Bronchial epithelial cell (primary cell): ENCODE data around the gene SYNE1. TPM values are rescaled to one million over a fixed set of nuclear protein-coding genes. Genes with fewer than 3 reads are reported as not detected.

ENCODE experiments used
- DNase-seq: peaks from one replicate; pipeline ENCODE4 v3.0.0-alpha.2; 2010; ENCODE audit warnings: low read depth
- FAIRE-seq: peaks from 2 replicates; lab custom pipeline; 2011; peaks lifted over from hg19 to GRCh38; lab: Jason Lieb, UNC
- H3K27me3 ChIP-seq: 2 replicates; pipeline ENCODE4 v1.5.1; 2011; ENCODE audit warnings: low read length; ENCODE audit not compliant: control insufficient read depth, insufficient read depth
- H3K36me3 ChIP-seq: 2 replicates; pipeline ENCODE4 v1.5.1; 2011; ENCODE audit warnings: low read length; ENCODE audit not compliant: control insufficient read depth, insufficient read depth
- H3K4me3 ChIP-seq: 2 replicates; pipeline ENCODE4 v1.5.1; 2011; ENCODE audit warnings: mild to moderate bottlenecking, low read depth, low read length, control low read depth
- CTCF ChIP-seq: IDR thresholded peaks from 2 replicates; pipeline ENCODE4 v1.5.1; 2011; ENCODE audit warnings: mild to moderate bottlenecking, moderate library complexity, low read length, control low read depth, inconsistent platforms; ENCODE audit not compliant: insufficient read depth, severe bottlenecking
- total RNA-seq: library from RNA; depleted of rRNA; stranded (reverse); fragments of >200 nt; gene quantifications from 2 replicates; pipeline ENCODE4 v1.2.1, GENCODE V29; 2014

SYNE1 gene
- total RNA-seq, 1 donor from 2014 or later: 15.8 TPM

GRCh38 chr6:152583888-152584287 is 53.3 kb downstream of the SYNE1 start:
- no peak for TF ChIP-seq CTCF
- H3K36me3 ChIP-seq: no peaks in the 10 kb centered on the region
- DNase-seq (no peak), FAIRE-seq (no peak)
- no peaks in the 10 kb centered on the region for H3K27me3 ChIP-seq
- no peak overlapping the region for H3K4me3 ChIP-seq

- DNase-seq: no peak
- TF ChIP-seq CTCF: no peak
- FAIRE-seq: no peak
- Histone ChIP-seq H3K36me3 (no peaks in the 10 kb centered on the region), H3K4me3 (no peak overlapping the region), H3K27me3 (no peaks in the 10 kb centered on the region)
Measured at GRCh38 chr6:152576525-152576924, 60.6 kb downstream of the SYNE1 start.

GRCh38 chr6:152575621-152576150 is 61.5 kb downstream of the SYNE1 start:
- peak; percentile 99 for DNase-seq
- Histone ChIP-seq H3K4me3 (no peak overlapping the region), H3K27me3 (no peaks in the 10 kb centered on the region), H3K36me3 (no peaks in the 10 kb centered on the region)
- no peak for FAIRE-seq
- no peak for TF ChIP-seq CTCF

GRCh38 chr6:152575161-152575560 is 62.0 kb downstream of the SYNE1 start:
- FAIRE-seq (no peak), DNase-seq (no peak)
- no peak for TF ChIP-seq CTCF
- no peak overlapping the region for H3K4me3 ChIP-seq
- H3K27me3 ChIP-seq: no peaks in the 10 kb centered on the region
- no peaks in the 10 kb centered on the region for H3K36me3 ChIP-seq

- FAIRE-seq: no peak
- H3K4me3 ChIP-seq: no peak overlapping the region
- H3K36me3 ChIP-seq: no peaks in the 10 kb centered on the region
- TF ChIP-seq CTCF: no peak
- DNase-seq: no peak
- H3K27me3 ChIP-seq: no peaks in the 10 kb centered on the region
Measured at GRCh38 chr6:152573762-152574161, 63.4 kb downstream of the SYNE1 start.

- no peaks in the 10 kb centered on the region for H3K27me3 ChIP-seq
- H3K4me3 ChIP-seq: no peak overlapping the region
- DNase-seq (peak; percentile 37), FAIRE-seq (no peak)
- no peak for TF ChIP-seq CTCF
- H3K36me3 ChIP-seq: no peaks in the 10 kb centered on the region
Measured at GRCh38 chr6:152572338-152573088, 64.6 kb downstream of the SYNE1 start.
